Upper lobe of right lung (tissue), 1 donor: ENCODE data around the gene ABCG1. TPM values are rescaled to one million over a fixed set of nuclear protein-coding genes. Genes with fewer than 3 reads are reported as not detected.

Source experiments
- ATAC-seq: fragments of 200-7000 bp; cut with Tn5 transposase; one replicate; pipeline ENCODE4 v1.9.1; 2020; ENCODE audit warnings: mild to moderate bottlenecking, moderate library complexity
- DNase-seq: peaks from one replicate; pipeline ENCODE4 v3.0.0-alpha.2; 2020
- H3K27ac ChIP-seq: fragments of 200-600 bp; one replicate; pipeline ENCODE4 v1.8.0; 2022
- H3K27me3 ChIP-seq: fragments of 200-600 bp; one replicate; pipeline ENCODE4 v1.8.0; 2022; ENCODE audit warnings: mild to moderate bottlenecking
- H3K36me3 ChIP-seq: fragments of 200-600 bp; one replicate; pipeline ENCODE4 v1.8.0; 2022
- H3K4me1 ChIP-seq: fragments of 200-600 bp; one replicate; pipeline ENCODE4 v1.8.0; 2022
- H3K4me3 ChIP-seq: fragments of 200-600 bp; one replicate; pipeline ENCODE4 v1.8.0; 2022; ENCODE audit warnings: mild to moderate bottlenecking
- H3K9me3 ChIP-seq: fragments of 200-600 bp; one replicate; pipeline ENCODE4 v1.8.0; 2022
- CTCF ChIP-seq: fragments of 200-600 bp; IDR thresholded peaks from one replicate; pipeline ENCODE4 v1.8.0; 2022; ENCODE audit warnings: antibody characterized with exemption
- intact Hi-C: fragments of 100-400 bp; cut with DNase I; formaldehyde crosslinking; loops from one replicate; pipeline ENCODE4 v1.11.0; 2022
- total RNA-seq: library from RNA; stranded (reverse); fragmentation: NEBNext Ultra II Directional; extraction: Animal tissue kit (Norgen Biotek cat#: 25700); gene quantifications from one replicate; pipeline ENCODE4 v1.2.1, GENCODE V29; 2021
- donor health status: DM: no; HTN: yes; CAD: no; lungs with severe emphysema.

The ABCG1 gene
- total RNA-seq, 1 donor from 2014 or later, result 62.6 TPM

GRCh38 chr21:42248783-42249597 lies 30.1 kb downstream of the ABCG1 start:
- intact Hi-C loops, result no loop called here
- H3K27ac ChIP-seq, result no peak overlapping the region
- no peaks in the 10 kb centered on the region for H3K9me3 ChIP-seq
- H3K36me3 ChIP-seq, result no peaks in the 10 kb centered on the region
- DNase-seq (no peak), ATAC-seq (peak; percentile 62)
- H3K4me1 ChIP-seq, result peaks cover 12% of the 10 kb centered on the region
- H3K27me3 ChIP-seq, result no peaks in the 10 kb centered on the region
- TF ChIP-seq CTCF, result no peak
- H3K4me3 ChIP-seq, result no peak overlapping the region

- H3K36me3 ChIP-seq, result no peaks in the 10 kb centered on the region
- no peak overlapping the region for H3K27ac ChIP-seq
- H3K4me3 ChIP-seq, result no peak overlapping the region
- peaks cover under 1% of the 10 kb centered on the region for H3K4me1 ChIP-seq
- ATAC-seq (no peak), DNase-seq (no peak)
- no peak for TF ChIP-seq CTCF
- H3K27me3 ChIP-seq, result no peaks in the 10 kb centered on the region
- intact Hi-C loops, result no loop called here
- no peaks in the 10 kb centered on the region for H3K9me3 ChIP-seq
Measured at GRCh38 chr21:42250422-42251403, 31.8 kb downstream of the ABCG1 start.

GRCh38 chr21:42251654-42252324 lies 32.8 kb downstream of the ABCG1 start:
- no peaks in the 10 kb centered on the region for H3K36me3 ChIP-seq
- TF ChIP-seq CTCF, result no peak
- no peak overlapping the region for H3K27ac ChIP-seq
- no peak for DNase-seq
- ATAC-seq, result no peak
- H3K27me3 ChIP-seq, result no peaks in the 10 kb centered on the region
- intact Hi-C loops, result no loop called here
- no peak overlapping the region for H3K4me3 ChIP-seq
- H3K9me3 ChIP-seq, result no peaks in the 10 kb centered on the region
- no peaks in the 10 kb centered on the region for H3K4me1 ChIP-seq

GRCh38 chr21:42252325-42252654 lies 33.4 kb downstream of the ABCG1 start:
- H3K36me3 ChIP-seq, result no peaks in the 10 kb centered on the region
- no peaks in the 10 kb centered on the region for H3K9me3 ChIP-seq
- H3K4me1 ChIP-seq, result no peaks in the 10 kb centered on the region
- H3K27ac ChIP-seq, result no peak overlapping the region
- no peak for TF ChIP-seq CTCF
- intact Hi-C loops, result no loop called here
- no peaks in the 10 kb centered on the region for H3K27me3 ChIP-seq
- ATAC-seq (no peak), DNase-seq (no peak)
- H3K4me3 ChIP-seq, result no peak overlapping the region

GRCh38 chr21:42252778-42253340 lies 33.9 kb downstream of the ABCG1 start:
- no peaks in the 10 kb centered on the region for H3K4me1 ChIP-seq
- no peak for DNase-seq
- intact Hi-C loops, result no loop called here

More at GRCh38 chr21:42252778-42253340, 33.9 kb downstream of the ABCG1 start:
- H3K4me3 ChIP-seq, result no peak overlapping the region
- no peak overlapping the region for H3K27ac ChIP-seq
- ATAC-seq, result no peak
- no peaks in the 10 kb centered on the region for H3K36me3 ChIP-seq
- no peaks in the 10 kb centered on the region for H3K27me3 ChIP-seq
- no peak for TF ChIP-seq CTCF
- H3K9me3 ChIP-seq, result no peaks in the 10 kb centered on the region
